MG63 (cell line): ENCODE results near the gene TMEM131L. TPM values are rescaled to one million over a fixed set of nuclear protein-coding genes. Genes with fewer than 3 reads are reported as not detected.
A peak's percentile ranks its signal among the peaks of the same experiment; 100 is the strongest.

ENCODE experiments used
- DNase-seq: peaks from one replicate; pipeline ENCODE4 v3.0.0-alpha.2; 2020
- H3K27me3 ChIP-seq: fragments of 250-450 bp; sonication (Bioruptor Pico); 2 replicates; pipeline ENCODE4 v1.5.1; 2020; ENCODE audit warnings: mild to moderate bottlenecking, moderate library complexity
- H3K36me3 ChIP-seq: fragments of 250-450 bp; sonication (Bioruptor Pico); 2 replicates; pipeline ENCODE4 v1.5.1; 2020; ENCODE audit warnings: mild to moderate bottlenecking, moderate library complexity
- H3K4me3 ChIP-seq: fragments of 250-450 bp; sonication (Bioruptor Pico); 2 replicates; pipeline ENCODE4 v1.5.1; 2020; ENCODE audit warnings: mild to moderate bottlenecking, moderate library complexity
- H3K9me3 ChIP-seq: fragments of 250-450 bp; sonication (Bioruptor Pico); 2 replicates; pipeline ENCODE4 v1.5.1; 2020; ENCODE audit warnings: mild to moderate bottlenecking, moderate library complexity
- total RNA-seq: library from RNA; depleted of rRNA; stranded (reverse); fragments of >200 nt; shearing (Covaris generic); gene quantifications from 2 replicates; pipeline ENCODE4 v1.2.3, GENCODE V29; 2014; ENCODE audit warnings: low replicate concordance; rRNA removed

The TMEM131L gene
- total RNA-seq, 1 experiment from 2014 or later, result 5.5 TPM

DNA sequence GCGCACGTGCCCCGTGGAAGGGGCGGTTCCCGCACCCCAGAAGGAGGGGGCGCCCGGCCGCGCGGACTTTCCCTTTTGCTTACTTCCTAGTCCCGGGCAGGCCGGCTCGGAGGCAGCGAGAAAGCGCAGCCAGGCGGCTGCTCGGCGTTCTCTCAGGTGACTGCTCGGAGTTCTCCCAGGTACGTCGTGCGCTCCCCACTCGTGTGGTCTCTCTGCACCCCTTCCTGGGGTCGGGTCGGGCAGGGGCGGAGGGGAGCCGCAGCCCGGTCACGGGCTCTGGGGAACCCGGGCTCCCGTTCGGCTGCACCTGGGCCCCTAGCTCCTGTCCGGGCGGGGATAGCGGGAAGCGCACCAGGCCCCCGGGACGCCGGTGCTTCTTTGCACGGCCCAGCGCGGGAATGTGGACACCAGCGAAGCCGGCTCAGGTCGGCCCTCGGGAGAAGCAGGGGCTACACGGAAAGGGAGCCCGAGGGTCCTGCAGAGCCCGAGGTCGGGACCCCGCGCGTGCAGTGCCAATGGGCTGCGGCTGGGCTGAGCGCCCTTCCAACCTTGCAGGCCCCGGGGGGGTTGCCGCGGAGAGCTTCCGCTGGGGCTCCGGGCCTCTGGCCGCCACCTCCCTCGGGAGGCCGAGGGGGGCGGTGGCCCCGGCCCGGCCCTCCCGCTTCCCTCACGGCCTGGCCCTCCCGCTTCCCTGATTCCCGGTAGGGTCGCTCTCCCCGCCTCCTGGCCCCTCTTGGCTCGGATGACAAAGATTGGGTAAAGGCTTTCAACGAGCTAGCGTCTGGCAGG, 218.2 kb downstream of the TMEM131L start, which contains the start of gene TLR2:
TLR2 (plus strand) TSS at position 99 of the 789 bp plus-strand sequence. CDS start 18,628 bp downstream, outside the sequence.
- no peaks in the 10 kb centered on the region for H3K9me3 ChIP-seq
- peak; percentile 48 for DNase-seq
- H3K36me3 ChIP-seq, result no peaks in the 10 kb centered on the region
- H3K27me3 ChIP-seq, result no peaks in the 10 kb centered on the region
- peak within 1 kb of the TSS; percentile 41 for H3K4me3 ChIP-seq

DNA sequence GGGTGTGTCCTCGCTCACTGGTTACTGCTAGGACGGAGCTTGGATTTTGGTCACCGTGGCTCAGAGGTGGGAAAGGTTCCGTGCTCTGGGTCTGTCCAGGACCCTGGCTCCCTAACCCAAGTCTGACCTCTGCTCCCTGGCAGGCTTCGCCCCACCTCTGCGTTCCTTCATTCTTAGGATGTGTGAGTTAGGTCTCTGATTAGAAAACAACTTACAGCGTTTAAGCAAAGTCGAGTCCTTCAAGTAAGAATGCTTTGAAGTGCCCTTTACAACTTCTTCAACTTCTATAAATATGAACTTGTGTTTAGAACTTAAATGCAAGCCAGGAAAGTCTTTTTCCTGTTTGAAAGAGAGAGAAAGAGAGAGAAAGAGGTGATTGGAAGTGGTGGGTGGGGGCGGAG, 218.8 kb downstream of the TMEM131L start:
- Histone ChIP-seq H3K4me3 (peak overlapping the region; percentile 41), H3K27me3 (no peaks in the 10 kb centered on the region), H3K9me3 (no peaks in the 10 kb centered on the region), H3K36me3 (no peaks in the 10 kb centered on the region)
- no peak for DNase-seq

Other genes with a start within 250 kb of the TMEM131L start
- 12.3 and 19.4 TPM in 2 replicates for gene MND1, start 121.7 kb upstream of the TMEM131L start, total RNA-seq
- 0.33 and 0.62 TPM in 2 replicates for gene TLR2, start 217.9 kb downstream of the TMEM131L start, total RNA-seq